OCI-LY1 (cell line): ENCODE results near the gene TGOLN2.

Experiments used
- H2AFZ ChIP-seq: fragments of 200-600 bp; sonication (generic), shearing (Covaris generic); 2 replicates; pipeline ENCODE4 v1.6.0; 2014; ENCODE audit warnings: antibody characterized with exemption, mild to moderate bottlenecking, low read length
- H3F3A ChIP-seq: fragments of 200-600 bp; sonication (generic), shearing (Covaris generic); 2 replicates; pipeline ENCODE4 v1.6.0; 2014; ENCODE audit warnings: mild to moderate bottlenecking, antibody characterized with exemption, low read length, moderate library complexity; ENCODE audit not compliant: insufficient read depth
- H3K27ac ChIP-seq: fragments of 200-600 bp; sonication (generic); 2 replicates; pipeline ENCODE4 v1.5.1; 2014; ENCODE audit warnings: low read length, mixed run types, mild to moderate bottlenecking, low read depth; ENCODE audit not compliant: poor library complexity, severe bottlenecking
- H3K27me3 ChIP-seq: fragments of 200-600 bp; sonication (generic); 2 replicates; pipeline ENCODE4 v1.6.0; 2014; ENCODE audit warnings: antibody characterized with exemption, mild to moderate bottlenecking, low read length, moderate library complexity; ENCODE audit not compliant: insufficient read depth
- H3K36me3 ChIP-seq: fragments of 200-600 bp; sonication (generic); 2 replicates; pipeline ENCODE4 v1.6.1; 2014; ENCODE audit warnings: mild to moderate bottlenecking, antibody characterized with exemption, low read length, moderate library complexity, mixed read lengths; ENCODE audit not compliant: insufficient read depth
- H3K4me1 ChIP-seq: fragments of 200-600 bp; sonication (generic); 2 replicates; pipeline ENCODE4 v1.5.1; 2014; ENCODE audit warnings: mild to moderate bottlenecking, low read length, moderate library complexity; ENCODE audit not compliant: insufficient read depth, severe bottlenecking
- H3K4me2 ChIP-seq: fragments of 200-600 bp; sonication (generic), shearing (Covaris generic); 2 replicates; pipeline ENCODE4 v1.6.1; 2014; ENCODE audit warnings: low read length
- H3K4me3 ChIP-seq: fragments of 200-600 bp; sonication (generic); 2 replicates; pipeline ENCODE4 v1.5.1; 2014; ENCODE audit warnings: low read length, low read depth, mild to moderate bottlenecking, mixed read lengths; ENCODE audit not compliant: poor library complexity, severe bottlenecking
- H3K79me2 ChIP-seq: fragments of 200-600 bp; shearing (Covaris generic); 2 replicates; pipeline ENCODE4 v1.6.1; 2016; ENCODE audit warnings: mixed run types, low read length, mixed read lengths; ENCODE audit not compliant: insufficient read depth
- H3K9ac ChIP-seq: fragments of 200-600 bp; sonication (generic), shearing (Covaris generic); 2 replicates; pipeline ENCODE4 v1.6.1; 2014; ENCODE audit warnings: mild to moderate bottlenecking, low read length, mixed read lengths
- H3K9me2 ChIP-seq: fragments of 200-600 bp; sonication (generic), shearing (Covaris generic); 2 replicates; pipeline ENCODE4 v1.6.1; 2014; ENCODE audit warnings: low read depth, mild to moderate bottlenecking, low read length, mixed read lengths
- H3K9me3 ChIP-seq: fragments of 200-600 bp; shearing (Covaris generic); 2 replicates; pipeline ENCODE4 v1.6.1; 2014; ENCODE audit warnings: low read length, mixed read lengths
- H4K20me1 ChIP-seq: fragments of 200-600 bp; sonication (generic), shearing (Covaris generic); 2 replicates; pipeline ENCODE4 v1.6.0; 2016; ENCODE audit warnings: mild to moderate bottlenecking, low read length; ENCODE audit not compliant: insufficient read depth
- EZH2 ChIP-seq: fragments of 200-600 bp; sonication (generic), shearing (Covaris generic); IDR thresholded peaks from 2 replicates; pipeline ENCODE4 v1.8.0; 2017; ENCODE audit warnings: borderline replicate concordance, mixed run types, mild to moderate bottlenecking, antibody characterized with exemption, low read length, moderate library complexity, mixed read lengths
- TF ChIP-seq, protein P1 (sequence below): fragments of 200-600 bp; sonication (generic), shearing (Covaris generic); IDR thresholded peaks from 2 replicates; pipeline ENCODE4 v1.5.1; 2017; ENCODE audit warnings: mild to moderate bottlenecking, antibody characterized with exemption, low read length, moderate library complexity, mixed read lengths

Gene TGOLN2

DNA sequence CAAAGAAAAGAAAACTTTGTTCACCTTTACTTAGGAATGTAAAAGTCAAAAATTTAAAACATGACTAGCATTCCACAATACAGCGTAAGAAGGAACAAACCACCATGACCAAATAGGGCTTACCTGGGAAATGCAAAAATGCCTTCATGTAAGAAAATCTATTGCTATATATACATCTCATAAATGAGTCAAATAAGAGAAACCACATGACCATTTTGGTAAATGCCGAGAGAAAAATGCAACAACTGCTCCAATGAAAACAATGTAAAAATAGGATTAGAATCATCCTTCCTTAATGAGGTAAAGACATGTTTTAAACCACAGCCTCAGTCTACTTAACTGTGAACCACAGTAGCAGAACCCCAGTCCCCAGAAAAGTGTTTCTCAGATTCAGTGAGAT, 49.4 kb downstream of the TGOLN2 start:
- H3K27me3 ChIP-seq: 0 out of 2 replicates have a peak, but pooled peaks cover 5% of the 10 kb centered on the region
- no peak overlapping the region for H3K4me2 ChIP-seq
- no peak for TF ChIP-seq EZH2
- TF ChIP-seq, protein P1, sequence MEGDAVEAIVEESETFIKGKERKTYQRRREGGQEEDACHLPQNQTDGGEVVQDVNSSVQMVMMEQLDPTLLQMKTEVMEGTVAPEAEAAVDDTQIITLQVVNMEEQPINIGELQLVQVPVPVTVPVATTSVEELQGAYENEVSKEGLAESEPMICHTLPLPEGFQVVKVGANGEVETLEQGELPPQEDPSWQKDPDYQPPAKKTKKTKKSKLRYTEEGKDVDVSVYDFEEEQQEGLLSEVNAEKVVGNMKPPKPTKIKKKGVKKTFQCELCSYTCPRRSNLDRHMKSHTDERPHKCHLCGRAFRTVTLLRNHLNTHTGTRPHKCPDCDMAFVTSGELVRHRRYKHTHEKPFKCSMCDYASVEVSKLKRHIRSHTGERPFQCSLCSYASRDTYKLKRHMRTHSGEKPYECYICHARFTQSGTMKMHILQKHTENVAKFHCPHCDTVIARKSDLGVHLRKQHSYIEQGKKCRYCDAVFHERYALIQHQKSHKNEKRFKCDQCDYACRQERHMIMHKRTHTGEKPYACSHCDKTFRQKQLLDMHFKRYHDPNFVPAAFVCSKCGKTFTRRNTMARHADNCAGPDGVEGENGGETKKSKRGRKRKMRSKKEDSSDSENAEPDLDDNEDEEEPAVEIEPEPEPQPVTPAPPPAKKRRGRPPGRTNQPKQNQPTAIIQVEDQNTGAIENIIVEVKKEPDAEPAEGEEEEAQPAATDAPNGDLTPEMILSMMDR: no peak
- H3K4me1 ChIP-seq: no peaks in the 10 kb centered on the region
- H3K27ac ChIP-seq: no peak overlapping the region
- no peaks in the 10 kb centered on the region for H3K79me2 ChIP-seq
- no peaks in the 10 kb centered on the region for H3K9me3 ChIP-seq
- no peak overlapping the region for H3K9ac ChIP-seq
- H4K20me1 ChIP-seq: no peaks in the 10 kb centered on the region
- H2AFZ ChIP-seq: no peak overlapping the region
- no peaks in the 10 kb centered on the region for H3K9me2 ChIP-seq
- no peaks in the 10 kb centered on the region for H3F3A ChIP-seq
- H3K36me3 ChIP-seq: no peaks in the 10 kb centered on the region
- H3K4me3 ChIP-seq: no peak overlapping the region

DNA sequence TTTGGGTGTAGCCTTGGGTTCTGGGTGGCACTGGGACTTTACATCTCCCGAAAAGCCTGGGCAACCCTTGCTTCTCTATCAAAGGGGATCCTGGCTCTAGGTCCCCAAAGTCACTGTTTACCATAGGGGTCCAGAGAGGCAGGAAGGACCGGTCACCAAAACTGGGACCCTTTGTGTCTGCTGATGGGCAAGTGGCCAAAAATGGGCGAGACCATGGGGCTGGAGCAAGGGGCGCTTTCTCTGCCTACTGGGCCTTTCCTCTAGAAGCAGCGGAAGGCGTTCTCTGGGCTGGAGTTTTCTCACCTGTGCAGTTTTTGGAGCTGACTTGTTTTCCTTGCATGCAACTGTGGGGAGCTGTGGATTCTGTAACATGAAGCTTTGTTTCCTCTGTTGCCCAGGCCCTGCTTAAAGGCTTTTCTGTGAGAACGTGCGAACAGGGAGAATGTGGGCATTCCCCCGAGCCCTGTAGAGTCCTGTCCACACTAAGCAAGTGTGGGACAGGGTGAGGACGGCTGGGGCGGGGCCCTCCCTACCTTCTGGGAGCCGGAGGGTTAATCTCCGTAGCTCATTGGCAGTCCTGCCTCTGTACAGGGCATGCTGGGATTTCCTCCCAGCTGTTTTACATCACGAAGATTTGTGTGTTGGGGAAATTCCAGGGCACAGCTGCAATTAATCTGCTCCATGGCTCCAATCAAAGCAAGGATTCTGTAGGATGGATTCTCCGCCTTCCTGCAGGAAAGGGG, 50.2 kb downstream of the TGOLN2 start:
- Histone ChIP-seq H3K27ac (no peak overlapping the region), H3K4me3 (no peak overlapping the region), H3K79me2 (no peaks in the 10 kb centered on the region), H3K9ac (no peak overlapping the region), H4K20me1 (no peaks in the 10 kb centered on the region), H3K4me2 (no peak overlapping the region), H3K27me3 (0 out of 2 replicates have a peak, but pooled peaks cover 5% of the 10 kb centered on the region), H3K4me1 (no peaks in the 10 kb centered on the region), H2AFZ (no peak overlapping the region), H3K9me3 (no peaks in the 10 kb centered on the region), H3K36me3 (no peaks in the 10 kb centered on the region), H3K9me2 (no peaks in the 10 kb centered on the region), H3F3A (no peaks in the 10 kb centered on the region)
- TF ChIP-seq EZH2: no peak
- TF ChIP-seq, protein P1: no peak

DNA sequence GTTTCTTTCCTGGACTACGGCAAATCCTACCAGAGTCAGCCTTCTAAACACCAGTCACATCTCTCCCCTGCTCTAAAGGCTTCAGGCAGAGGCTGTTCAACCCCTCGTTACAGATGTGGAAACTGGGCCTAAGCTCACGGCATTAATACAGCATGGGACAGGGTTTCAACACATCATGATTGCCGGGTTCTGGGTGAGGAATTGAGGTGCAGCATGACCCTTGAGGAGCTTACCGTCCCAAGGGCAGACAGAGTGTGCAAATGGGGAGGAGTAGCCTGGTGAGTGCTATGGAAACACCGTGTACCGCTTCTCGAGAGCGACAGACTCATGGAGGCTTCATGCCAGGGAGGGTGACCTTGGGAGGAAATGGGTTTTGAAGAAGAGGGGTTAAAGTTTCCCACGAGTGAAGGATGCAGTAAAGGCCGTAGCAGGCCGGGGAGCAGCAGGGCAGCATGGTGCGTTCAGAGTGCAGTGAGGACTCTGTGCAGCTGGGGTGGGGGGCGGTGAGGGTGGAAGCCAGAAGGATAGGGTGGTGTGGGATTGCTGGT, 51.1 kb downstream of the TGOLN2 start:
- H3K4me1 ChIP-seq: no peaks in the 10 kb centered on the region
- H3K27me3 ChIP-seq: 0 out of 2 replicates have a peak, but pooled peaks cover 5% of the 10 kb centered on the region
- no peaks in the 10 kb centered on the region for H3K36me3 ChIP-seq
- H3K4me2 ChIP-seq: no peak overlapping the region
- no peak for TF ChIP-seq EZH2
- TF ChIP-seq, protein P1: no peak
- H3K9ac ChIP-seq: no peak overlapping the region
- H3K9me2 ChIP-seq: no peaks in the 10 kb centered on the region
- H3F3A ChIP-seq: no peaks in the 10 kb centered on the region
- H3K27ac ChIP-seq: no peak overlapping the region
- no peak overlapping the region for H2AFZ ChIP-seq
- H3K79me2 ChIP-seq: no peaks in the 10 kb centered on the region
- no peak overlapping the region for H3K4me3 ChIP-seq
- no peaks in the 10 kb centered on the region for H3K9me3 ChIP-seq
- H4K20me1 ChIP-seq: no peaks in the 10 kb centered on the region
